CD4-positive, CD25-positive, alpha-beta regulatory T cell (primary cell): ENCODE results near the gene LRCOL1. TPM values are rescaled to one million over a fixed set of nuclear protein-coding genes. Genes with fewer than 3 reads are reported as not detected.
A peak's percentile ranks its signal among the peaks of the same experiment; 100 is the strongest.

Source experiments
- ATAC-seq, 2 donors: fragments of 150-1000 bp; cut with Tn5 transposase; one replicate each; pipeline ENCODE4 v1.10.0; 2021; ENCODE audit warnings: low read depth in 2 of 2, moderate number of reproducible peaks in 2 of 2, moderate library complexity in 1 of 2
- DNase-seq, 3 donors: peaks; one replicate each; pipeline versions ENCODE4 v3.0.0 to v3.0.0-alpha.2; 2012 to 2022; ENCODE audit warnings: mixed read lengths in 1 of 3
- H3K27ac ChIP-seq: one replicate; pipeline ENCODE4 v1.7.0; 2013; ENCODE audit warnings: mild to moderate bottlenecking, low read length; ENCODE audit not compliant: insufficient read depth, poor library complexity, severe bottlenecking
- H3K27me3 ChIP-seq: one replicate; pipeline ENCODE4 v1.7.0; 2013; ENCODE audit warnings: low read length; ENCODE audit not compliant: control insufficient read depth, insufficient read depth
- H3K36me3 ChIP-seq: one replicate; pipeline ENCODE4 v1.7.0; 2013; ENCODE audit warnings: mild to moderate bottlenecking, low read length, moderate library complexity; ENCODE audit not compliant: control insufficient read depth, insufficient read depth
- H3K4me1 ChIP-seq: 2 replicates; pipeline ENCODE4 v1.7.0; 2013; ENCODE audit warnings: mild to moderate bottlenecking, low read length; ENCODE audit not compliant: insufficient read depth, control insufficient read depth, poor library complexity, severe bottlenecking
- H3K4me3 ChIP-seq: one replicate; pipeline ENCODE4 v1.7.0; 2013; ENCODE audit warnings: low read depth, mild to moderate bottlenecking, low read length, moderate library complexity
- H3K9me3 ChIP-seq, 2 experiments: 1 replicate in 1 of 2; 2 replicates in 1 of 2; pipeline ENCODE4 v1.7.0; 2013; ENCODE audit warnings: low read length in 2 of 2, mild to moderate bottlenecking in 1 of 2, moderate library complexity in 1 of 2; ENCODE audit not compliant: control insufficient read depth in 2 of 2
- H3K27ac Mint-ChIP-seq, 3 donors: one replicate each; pipeline ENCODE4 v1.8.0; 2020 to 2022; ENCODE audit warnings: mild to moderate bottlenecking in 3 of 3, mixed read lengths in 3 of 3, moderate library complexity in 2 of 3
- H3K27me3 Mint-ChIP-seq: one replicate; pipeline ENCODE4 v1.8.0; 2022; ENCODE audit warnings: mild to moderate bottlenecking, mixed read lengths
- H3K36me3 Mint-ChIP-seq: one replicate; pipeline ENCODE4 v1.8.0; 2020; ENCODE audit warnings: mixed read lengths
- H3K4me1 Mint-ChIP-seq, 4 donors: one replicate each; pipeline ENCODE4 v1.8.0; 2020 to 2022; ENCODE audit warnings: mixed read lengths in 4 of 4, mild to moderate bottlenecking in 1 of 4
- H3K4me3 Mint-ChIP-seq, 4 donors: one replicate each; pipeline ENCODE4 v1.8.0; 2020 to 2022; ENCODE audit warnings: mild to moderate bottlenecking in 4 of 4, mixed read lengths in 4 of 4, moderate library complexity in 3 of 4
- H3K9me3 Mint-ChIP-seq, 7 donors: one replicate each; pipeline ENCODE4 v1.8.0; 2020 to 2022; ENCODE audit warnings: mixed read lengths in 7 of 7, mild to moderate bottlenecking in 3 of 7, moderate library complexity in 2 of 7
- polyA plus RNA-seq, 4 donors: library from polyadenylated mRNA; unstranded; fragments of 300-500 nt; fragmentation: Illumina TruSeq; gene quantifications; one replicate each; pipeline ENCODE4 v1.2.3, GENCODE V29; 2021
- total RNA-seq: library from RNA; stranded (reverse); gene quantifications from one replicate; pipeline ENCODE4 v1.2.3, GENCODE V29; 2022

The LRCOL1 gene
- total and polyA plus RNA-seq, 5 donors from 2014 or later, result not detected

DNA sequence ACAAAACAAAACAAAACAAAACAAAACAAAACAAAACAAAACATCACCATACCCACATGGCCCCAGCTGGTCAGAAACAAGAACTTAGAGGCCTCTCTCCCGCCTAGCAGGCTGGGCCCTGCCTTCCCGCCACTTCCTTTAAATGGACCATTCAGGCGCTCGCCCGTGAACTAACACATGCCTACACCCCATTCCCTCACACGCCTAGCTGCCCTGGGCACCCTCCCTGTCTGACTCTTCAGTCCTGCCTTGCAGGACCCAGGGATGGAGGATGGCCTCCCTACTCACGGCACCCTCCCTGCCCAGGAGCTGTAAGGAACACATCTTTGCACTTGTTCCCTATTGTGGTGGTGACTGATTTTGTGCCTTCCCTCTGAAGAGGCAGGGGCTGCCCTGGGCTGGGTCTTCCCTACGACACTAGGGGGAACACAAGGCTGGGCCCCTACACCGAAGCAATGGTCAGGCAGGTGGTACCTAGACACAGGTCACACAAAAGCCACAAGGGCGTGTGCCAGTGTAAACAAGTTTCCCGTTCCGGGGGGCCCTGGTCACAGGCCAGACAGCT lies 29.7 kb upstream of the LRCOL1 start:
- H3K27me3 Mint-ChIP-seq, result no peaks in the 10 kb centered on the region
- no peak overlapping the region for H3K27ac ChIP-seq
- peak overlapping the region in 1 of 3 donors; percentile 85 for H3K27ac Mint-ChIP-seq
- peaks cover 0 to 2% (median 0%) of the 10 kb centered on the region in 4 donors for H3K4me1 Mint-ChIP-seq
- H3K36me3 Mint-ChIP-seq, result peaks cover 48% of the 10 kb centered on the region
- no peaks in the 10 kb centered on the region for H3K27me3 ChIP-seq
- H3K36me3 ChIP-seq, result peaks cover 53% of the 10 kb centered on the region
- H3K4me1 ChIP-seq, result no peaks in the 10 kb centered on the region
- H3K9me3 Mint-ChIP-seq, result no peaks in the 10 kb centered on the region
- H3K4me3 ChIP-seq, result no peak overlapping the region
- no peak for DNase-seq
- no peak overlapping the region for H3K4me3 Mint-ChIP-seq
- no peak for ATAC-seq
- no peaks in the 10 kb centered on the region for H3K9me3 ChIP-seq

DNA sequence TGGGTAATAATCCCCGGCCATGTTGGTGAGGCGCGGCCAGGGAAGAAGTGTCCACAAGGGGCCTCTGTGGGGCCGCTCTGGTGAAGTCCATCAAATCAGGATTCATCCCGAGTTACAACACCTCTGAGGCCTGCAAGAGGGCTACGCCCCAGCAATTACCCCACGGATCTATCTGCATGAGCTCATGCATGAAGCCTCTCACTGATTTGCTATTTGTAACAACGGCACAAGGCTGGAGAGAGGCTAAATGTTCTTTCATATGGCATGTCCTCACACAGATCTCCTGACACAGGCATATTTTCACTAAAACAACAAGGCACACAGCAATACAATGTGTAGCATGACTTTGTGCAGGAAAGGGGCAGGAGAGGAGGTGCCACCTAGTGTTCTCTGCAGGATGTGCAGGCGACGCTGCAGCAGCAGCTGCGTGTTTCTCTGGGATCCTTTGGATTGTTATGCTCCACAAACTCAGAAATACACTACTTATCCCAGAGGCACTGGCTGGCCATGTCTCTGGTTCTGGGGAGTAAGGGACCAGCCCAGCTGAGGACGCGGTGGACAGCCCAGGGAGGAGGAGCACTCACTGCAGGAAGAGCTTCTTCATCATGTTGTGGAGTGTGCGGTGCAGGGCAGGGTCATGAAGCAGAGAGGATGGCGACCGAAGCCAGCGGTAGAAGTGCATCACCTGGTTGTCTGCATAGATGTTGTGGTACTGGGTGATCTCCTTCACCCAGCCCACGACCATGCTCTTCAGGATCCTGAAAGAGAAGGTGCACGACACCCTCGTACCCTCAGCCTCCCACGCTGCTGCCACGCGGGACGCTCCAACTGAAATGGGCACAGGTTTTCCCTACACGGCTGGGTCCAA lies 28.4 kb upstream of the LRCOL1 start:
- H3K27me3 ChIP-seq, result no peaks in the 10 kb centered on the region
- ATAC-seq (no peak), DNase-seq (peak in 1 of 3 donors; percentile 26)
- H3K36me3 ChIP-seq, result peaks cover 54% of the 10 kb centered on the region
- H3K27me3 Mint-ChIP-seq, result no peaks in the 10 kb centered on the region
- no peak overlapping the region for H3K4me3 ChIP-seq
- H3K36me3 Mint-ChIP-seq, result peaks cover 58% of the 10 kb centered on the region
- H3K4me3 Mint-ChIP-seq, result no peak overlapping the region
- peaks cover 0 to 1% (median 0%) of the 10 kb centered on the region in 7 donors for H3K9me3 Mint-ChIP-seq
- peaks cover 0 to 1% (median 0%) of the 10 kb centered on the region in 4 donors for H3K4me1 Mint-ChIP-seq
- H3K9me3 ChIP-seq, result no peaks in the 10 kb centered on the region
- peak overlapping the region in 2 of 3 donors; percentile 38 to 42 for H3K27ac Mint-ChIP-seq
- H3K4me1 ChIP-seq, result no peaks in the 10 kb centered on the region
- no peak overlapping the region for H3K27ac ChIP-seq

DNA sequence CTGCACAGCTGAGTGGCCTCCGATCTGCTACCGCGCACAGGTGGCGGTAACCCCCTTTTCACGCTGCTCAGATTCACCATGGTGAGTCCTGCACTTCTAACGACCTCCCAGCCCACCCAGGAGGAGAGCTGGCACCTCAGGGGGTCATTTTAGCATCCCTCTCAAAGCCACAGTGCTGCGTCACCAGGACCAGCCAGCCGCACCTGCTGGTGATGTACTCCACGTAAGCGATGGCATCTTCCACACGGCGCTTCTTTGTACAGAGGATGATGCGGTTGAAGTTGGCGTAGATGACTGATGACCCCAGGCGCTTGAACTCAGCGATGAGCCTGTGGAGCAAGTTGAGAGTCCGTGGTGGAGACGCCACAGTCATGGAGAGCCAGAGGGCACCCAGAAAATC lies 27.4 kb upstream of the LRCOL1 start:
- Mint-ChIP-seq H3K36me3 (peaks cover 57% of the 10 kb centered on the region), H3K4me1 (no peaks in the 10 kb centered on the region), H3K4me3 (no peak overlapping the region), H3K27me3 (no peaks in the 10 kb centered on the region), H3K27ac (no peak overlapping the region), H3K9me3 (peaks cover 0 to 1% (median 0%) of the 10 kb centered on the region in 7 donors)
- Histone ChIP-seq H3K4me1 (no peaks in the 10 kb centered on the region), H3K9me3 (no peaks in the 10 kb centered on the region), H3K27ac (no peak overlapping the region), H3K27me3 (no peaks in the 10 kb centered on the region), H3K4me3 (no peak overlapping the region), H3K36me3 (peaks cover 51% of the 10 kb centered on the region)
- DNase-seq (no peak), ATAC-seq (no peak)

DNA sequence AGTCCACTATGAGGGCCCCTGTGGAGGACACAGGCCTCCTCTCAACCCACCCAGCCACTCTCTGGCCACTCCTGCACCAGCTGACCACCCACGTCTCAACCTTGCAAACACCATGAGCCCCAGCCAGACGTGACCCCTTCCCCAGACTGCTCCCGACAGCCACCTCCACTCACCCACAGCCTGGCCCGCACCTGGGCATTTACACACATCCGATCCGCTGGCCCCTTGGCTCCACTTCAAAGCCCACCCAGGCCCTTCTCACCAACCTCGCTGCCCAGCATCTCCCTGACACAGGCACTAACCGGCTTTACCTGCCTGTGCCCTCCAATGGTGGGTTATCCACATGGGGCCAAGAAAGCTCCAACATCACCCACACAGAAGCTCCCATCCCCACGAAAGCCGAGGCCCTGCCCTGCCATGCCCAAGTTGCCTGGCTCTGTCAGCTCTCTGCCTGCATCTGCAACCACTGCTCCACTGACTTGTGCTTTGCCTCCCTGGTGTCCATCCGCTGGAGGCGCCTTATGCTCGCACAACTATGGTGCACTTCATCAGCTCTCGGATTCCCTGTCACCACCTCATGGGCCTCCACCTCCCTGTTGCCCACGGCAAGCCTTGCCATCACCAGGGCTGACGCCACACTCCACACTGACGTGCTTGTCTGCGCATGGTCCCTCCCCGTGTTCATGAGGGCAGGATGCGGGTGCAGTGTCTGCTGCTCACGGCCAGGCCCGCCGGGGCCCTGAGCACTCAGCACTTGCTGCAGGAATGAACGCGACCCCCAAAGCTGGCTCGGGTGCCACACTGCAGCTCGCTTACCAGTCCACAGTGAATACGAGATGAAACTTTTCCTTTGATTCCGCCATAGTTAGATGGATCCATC lies 24.9 kb upstream of the LRCOL1 start:
- no peaks in the 10 kb centered on the region for H3K9me3 ChIP-seq
- H3K36me3 ChIP-seq, result peaks cover 56% of the 10 kb centered on the region
- ATAC-seq (no peak), DNase-seq (no peak)
- H3K27ac Mint-ChIP-seq, result peak overlapping the region; percentile 1 to 62 (median 12)
- H3K4me3 Mint-ChIP-seq, result no peak overlapping the region
- no peaks in the 10 kb centered on the region for H3K27me3 ChIP-seq
- no peaks in the 10 kb centered on the region for H3K4me1 ChIP-seq
- no peaks in the 10 kb centered on the region for H3K4me1 Mint-ChIP-seq
- peaks cover 66% of the 10 kb centered on the region for H3K36me3 Mint-ChIP-seq
- H3K27ac ChIP-seq, result no peak overlapping the region
- peaks cover 0 to 1% (median 0%) of the 10 kb centered on the region in 7 donors for H3K9me3 Mint-ChIP-seq
- no peaks in the 10 kb centered on the region for H3K27me3 Mint-ChIP-seq
- H3K4me3 ChIP-seq, result no peak overlapping the region

DNA sequence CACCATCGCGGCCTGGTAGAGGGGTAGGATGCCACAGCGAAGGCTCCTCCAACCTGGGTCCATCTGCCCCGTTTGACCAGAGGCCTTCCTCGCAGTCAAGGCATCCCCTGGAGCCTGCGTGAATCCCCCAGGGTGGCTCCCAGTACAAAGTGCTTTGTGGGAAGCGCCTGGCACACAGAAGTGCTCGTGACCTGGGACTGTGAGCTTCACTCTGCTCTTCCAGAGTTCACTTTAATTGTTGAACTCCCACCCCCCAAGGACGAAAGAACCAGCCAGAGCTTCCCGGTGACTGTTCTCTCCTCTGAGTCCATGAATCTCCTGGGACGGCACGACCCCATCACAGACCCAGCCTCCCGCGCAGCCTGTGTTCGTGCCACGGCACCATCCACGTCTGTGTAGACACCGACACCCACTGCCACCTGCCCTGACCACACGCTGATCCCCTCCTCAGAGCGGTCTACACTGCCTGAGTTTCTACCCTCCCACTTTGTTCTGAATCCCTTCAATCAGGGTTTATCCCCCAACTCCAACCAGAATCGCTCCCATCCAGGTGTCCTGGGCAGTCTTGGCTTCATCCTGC lies 24.1 kb upstream of the LRCOL1 start:
- Mint-ChIP-seq H3K27me3 (no peaks in the 10 kb centered on the region), H3K9me3 (peaks cover 0 to 1% (median 0%) of the 10 kb centered on the region in 7 donors), H3K4me3 (no peak overlapping the region), H3K4me1 (no peaks in the 10 kb centered on the region), H3K27ac (peak overlapping the region in 1 of 3 donors; percentile 25), H3K36me3 (peaks cover 71% of the 10 kb centered on the region)
- no peak for DNase-seq
- Histone ChIP-seq H3K36me3 (peaks cover 65% of the 10 kb centered on the region), H3K9me3 (no peaks in the 10 kb centered on the region), H3K4me1 (no peaks in the 10 kb centered on the region), H3K4me3 (no peak overlapping the region), H3K27ac (no peak overlapping the region), H3K27me3 (no peaks in the 10 kb centered on the region)
- ATAC-seq, result no peak

DNA sequence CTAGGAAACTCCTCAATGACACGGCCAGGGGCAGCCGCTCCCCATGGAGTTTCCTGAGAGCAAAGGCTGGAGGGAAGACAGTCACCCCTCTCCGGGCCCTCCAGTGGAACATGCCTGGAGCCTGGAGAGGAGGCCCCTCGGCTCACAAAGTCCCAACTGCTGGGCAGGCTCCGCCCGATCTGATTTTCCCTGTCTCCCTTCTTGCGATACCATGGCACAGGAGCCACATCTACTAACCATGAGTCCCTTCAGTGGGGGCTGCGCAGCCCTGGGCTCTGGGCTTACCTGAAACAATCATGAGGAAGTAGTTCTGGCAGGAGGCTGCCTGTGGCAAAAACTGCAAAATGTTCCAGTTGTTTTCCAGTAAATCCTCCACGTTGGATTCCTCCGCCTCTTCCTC lies 23.5 kb upstream of the LRCOL1 start:
- Mint-ChIP-seq H3K9me3 (peaks cover 0 to 1% (median 0%) of the 10 kb centered on the region in 7 donors), H3K36me3 (peaks cover 71% of the 10 kb centered on the region), H3K4me3 (no peak overlapping the region), H3K27me3 (no peaks in the 10 kb centered on the region), H3K27ac (peak overlapping the region in 1 of 3 donors; percentile 25), H3K4me1 (no peaks in the 10 kb centered on the region)
- no peaks in the 10 kb centered on the region for H3K27me3 ChIP-seq
- H3K4me1 ChIP-seq, result no peaks in the 10 kb centered on the region
- no peak overlapping the region for H3K4me3 ChIP-seq
- peaks cover 68% of the 10 kb centered on the region for H3K36me3 ChIP-seq
- no peaks in the 10 kb centered on the region for H3K9me3 ChIP-seq
- no peak overlapping the region for H3K27ac ChIP-seq
- no peak for ATAC-seq
- DNase-seq, result no peak

DNA sequence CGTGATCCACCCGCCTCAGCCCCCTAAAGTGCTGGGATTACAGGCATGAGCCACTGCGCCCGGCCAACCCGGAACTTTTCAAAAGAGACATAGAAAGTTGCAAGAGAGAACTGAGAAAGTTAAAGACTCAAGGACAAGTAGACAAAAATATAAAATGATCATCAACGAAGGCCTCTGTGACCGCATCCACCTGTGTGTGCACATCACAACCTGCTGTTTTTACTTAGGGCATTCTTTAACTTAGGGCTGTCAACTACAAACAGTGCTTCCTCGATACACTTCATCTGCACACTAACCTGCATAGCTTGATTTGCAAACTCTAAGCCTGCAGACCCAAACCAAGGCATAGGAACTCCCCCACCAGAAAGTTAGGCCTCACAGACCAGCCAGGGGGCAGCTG lies 23.0 kb upstream of the LRCOL1 start:
- H3K27ac ChIP-seq, result no peak overlapping the region
- H3K27ac Mint-ChIP-seq, result peak overlapping the region in 1 of 3 donors; percentile 69
- H3K36me3 ChIP-seq, result peaks cover 64% of the 10 kb centered on the region
- no peak overlapping the region for H3K4me3 Mint-ChIP-seq
- no peaks in the 10 kb centered on the region for H3K4me1 ChIP-seq
- H3K36me3 Mint-ChIP-seq, result peaks cover 68% of the 10 kb centered on the region
- ATAC-seq, result no peak
- H3K4me1 Mint-ChIP-seq, result peaks cover 0 to 2% (median 0%) of the 10 kb centered on the region in 4 donors
- DNase-seq, result no peak
- H3K27me3 ChIP-seq, result no peaks in the 10 kb centered on the region
- H3K4me3 ChIP-seq, result no peak overlapping the region
- H3K9me3 ChIP-seq, result no peaks in the 10 kb centered on the region
- no peaks in the 10 kb centered on the region for H3K27me3 Mint-ChIP-seq
- H3K9me3 Mint-ChIP-seq, result peaks cover 0 to 1% (median 0%) of the 10 kb centered on the region in 7 donors
